Measurements from ENCODE around the gene COL27A1.

Gene COL27A1

GRCh38 chr9:114344188-114344566, 188.8 kb downstream of the COL27A1 start:
- Histone ChIP-seq H3K4me3 (ENCODE audit: low read depth, low read length) (no peak overlapping the region), H3K79me2 (no peaks in the 10 kb centered on the region), H3K36me3 (ENCODE audit: control insufficient read depth, insufficient read depth, low read length) (no peaks in the 10 kb centered on the region), H3K4me1 (no peaks in the 10 kb centered on the region), H2AFZ (no peak overlapping the region), H3K27ac (no peak overlapping the region), H3K27me3 (ENCODE audit: control insufficient read depth, insufficient read depth, low read length) (no peaks in the 10 kb centered on the region), H3K9me3 (ENCODE audit: control insufficient read depth, low read length) (no peaks in the 10 kb centered on the region), H3K4me2 (ENCODE audit: low read length) (no peak overlapping the region), H3K9ac (no peak overlapping the region)
- TF ChIP-seq, protein P1, sequence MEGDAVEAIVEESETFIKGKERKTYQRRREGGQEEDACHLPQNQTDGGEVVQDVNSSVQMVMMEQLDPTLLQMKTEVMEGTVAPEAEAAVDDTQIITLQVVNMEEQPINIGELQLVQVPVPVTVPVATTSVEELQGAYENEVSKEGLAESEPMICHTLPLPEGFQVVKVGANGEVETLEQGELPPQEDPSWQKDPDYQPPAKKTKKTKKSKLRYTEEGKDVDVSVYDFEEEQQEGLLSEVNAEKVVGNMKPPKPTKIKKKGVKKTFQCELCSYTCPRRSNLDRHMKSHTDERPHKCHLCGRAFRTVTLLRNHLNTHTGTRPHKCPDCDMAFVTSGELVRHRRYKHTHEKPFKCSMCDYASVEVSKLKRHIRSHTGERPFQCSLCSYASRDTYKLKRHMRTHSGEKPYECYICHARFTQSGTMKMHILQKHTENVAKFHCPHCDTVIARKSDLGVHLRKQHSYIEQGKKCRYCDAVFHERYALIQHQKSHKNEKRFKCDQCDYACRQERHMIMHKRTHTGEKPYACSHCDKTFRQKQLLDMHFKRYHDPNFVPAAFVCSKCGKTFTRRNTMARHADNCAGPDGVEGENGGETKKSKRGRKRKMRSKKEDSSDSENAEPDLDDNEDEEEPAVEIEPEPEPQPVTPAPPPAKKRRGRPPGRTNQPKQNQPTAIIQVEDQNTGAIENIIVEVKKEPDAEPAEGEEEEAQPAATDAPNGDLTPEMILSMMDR (IDR thresholded peaks at IDR 0.05), result no peak

DNA sequence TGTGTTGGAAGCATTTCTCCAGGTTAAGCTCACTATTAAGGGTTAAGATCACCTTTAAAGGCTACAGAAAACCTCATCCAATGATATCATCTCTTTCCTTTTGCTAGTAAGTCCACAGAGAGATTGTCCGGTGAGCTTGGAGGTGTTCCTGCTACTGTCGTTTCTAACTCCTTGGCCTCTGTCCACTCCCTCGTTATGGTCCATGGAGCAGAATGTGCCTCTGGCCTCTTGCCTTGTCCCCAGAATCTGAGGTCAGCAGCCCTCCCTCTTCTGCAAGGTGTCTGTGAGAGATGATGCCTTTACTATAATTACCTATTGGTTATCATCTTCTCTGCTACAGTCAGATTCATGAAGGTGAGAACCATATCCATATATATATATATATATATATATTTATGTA, 189.4 kb downstream of the COL27A1 start:
- H3K27me3 ChIP-seq (ENCODE audit: control insufficient read depth, insufficient read depth, low read length), result no peaks in the 10 kb centered on the region
- no peak overlapping the region for H3K9ac ChIP-seq
- no peaks in the 10 kb centered on the region for H3K4me1 ChIP-seq
- H3K9me3 ChIP-seq (ENCODE audit: control insufficient read depth, low read length), result no peaks in the 10 kb centered on the region
- H3K4me2 ChIP-seq (ENCODE audit: low read length), result no peak overlapping the region
- H3K4me3 ChIP-seq (ENCODE audit: low read depth, low read length), result no peak overlapping the region
- TF ChIP-seq, protein P1 (IDR thresholded peaks at IDR 0.05), result no peak
- no peak overlapping the region for H3K27ac ChIP-seq
- H3K36me3 ChIP-seq (ENCODE audit: control insufficient read depth, insufficient read depth, low read length), result no peaks in the 10 kb centered on the region
- no peak overlapping the region for H2AFZ ChIP-seq
- H3K79me2 ChIP-seq, result no peaks in the 10 kb centered on the region

DNA sequence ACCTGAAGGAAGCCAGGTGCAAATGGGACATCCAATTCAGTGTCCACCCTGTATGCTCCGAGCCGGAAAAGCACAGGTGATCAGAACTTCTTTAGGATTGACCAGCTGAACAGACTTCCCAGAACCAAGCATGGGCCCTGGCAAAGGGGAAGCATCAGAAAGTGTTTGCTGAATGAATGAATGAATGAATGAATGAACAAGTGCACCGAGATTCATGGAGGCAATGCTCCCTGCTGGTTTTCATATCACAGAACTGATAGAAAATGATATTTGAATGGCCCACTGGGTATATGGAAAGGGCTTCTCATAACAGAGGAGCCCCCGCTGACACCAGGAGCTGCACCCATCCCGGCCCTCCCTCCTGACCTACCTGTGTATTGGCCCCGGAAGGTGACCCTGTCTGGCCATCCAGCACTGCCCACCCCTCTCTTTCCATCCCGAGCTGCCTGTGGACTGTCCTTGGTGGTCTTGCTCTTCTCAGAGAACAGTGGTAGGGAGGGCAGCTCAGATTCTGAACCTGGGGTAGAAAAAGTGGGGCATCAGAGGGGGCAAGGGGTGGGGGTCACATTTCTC, 190.2 kb downstream of the COL27A1 start:
- Histone ChIP-seq H3K9ac (no peak overlapping the region), H3K4me1 (no peaks in the 10 kb centered on the region), H3K27ac (no peak overlapping the region), H2AFZ (no peak overlapping the region), H3K79me2 (no peaks in the 10 kb centered on the region), H3K4me3 (ENCODE audit: low read depth, low read length) (no peak overlapping the region), H3K9me3 (ENCODE audit: control insufficient read depth, low read length) (no peaks in the 10 kb centered on the region), H3K36me3 (ENCODE audit: control insufficient read depth, insufficient read depth, low read length) (no peaks in the 10 kb centered on the region), H3K4me2 (ENCODE audit: low read length) (no peak overlapping the region), H3K27me3 (ENCODE audit: control insufficient read depth, insufficient read depth, low read length) (no peaks in the 10 kb centered on the region)
- TF ChIP-seq, protein P1 (IDR thresholded peaks at IDR 0.05), result no peak

DNA sequence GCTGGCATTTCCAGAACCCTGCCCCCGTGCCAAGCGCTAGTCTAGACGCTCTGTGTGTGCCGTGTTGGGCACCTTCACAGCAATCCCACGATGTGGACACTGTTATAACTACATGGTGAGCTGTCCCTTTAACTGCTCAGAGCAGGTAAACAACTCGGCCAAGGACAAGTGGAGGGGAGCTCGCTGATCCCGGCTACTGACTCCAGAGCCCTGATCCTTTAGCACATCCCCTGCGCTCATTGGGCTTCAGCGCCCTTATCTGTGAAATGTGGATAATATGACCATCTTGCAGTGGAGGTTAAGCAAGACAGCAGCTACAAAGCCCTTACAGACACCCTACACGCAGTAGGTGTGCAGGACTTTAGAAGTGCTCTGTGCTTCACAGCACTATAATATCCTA, 190.8 kb downstream of the COL27A1 start:
- Histone ChIP-seq H3K27me3 (ENCODE audit: control insufficient read depth, insufficient read depth, low read length) (no peaks in the 10 kb centered on the region), H3K79me2 (no peaks in the 10 kb centered on the region), H3K4me1 (no peaks in the 10 kb centered on the region), H2AFZ (no peak overlapping the region), H3K9me3 (ENCODE audit: control insufficient read depth, low read length) (no peaks in the 10 kb centered on the region), H3K36me3 (ENCODE audit: control insufficient read depth, insufficient read depth, low read length) (no peaks in the 10 kb centered on the region), H3K9ac (no peak overlapping the region), H3K4me2 (ENCODE audit: low read length) (no peak overlapping the region), H3K4me3 (ENCODE audit: low read depth, low read length) (no peak overlapping the region), H3K27ac (no peak overlapping the region)
- TF ChIP-seq, protein P1 (IDR thresholded peaks at IDR 0.05), result no peak

DNA sequence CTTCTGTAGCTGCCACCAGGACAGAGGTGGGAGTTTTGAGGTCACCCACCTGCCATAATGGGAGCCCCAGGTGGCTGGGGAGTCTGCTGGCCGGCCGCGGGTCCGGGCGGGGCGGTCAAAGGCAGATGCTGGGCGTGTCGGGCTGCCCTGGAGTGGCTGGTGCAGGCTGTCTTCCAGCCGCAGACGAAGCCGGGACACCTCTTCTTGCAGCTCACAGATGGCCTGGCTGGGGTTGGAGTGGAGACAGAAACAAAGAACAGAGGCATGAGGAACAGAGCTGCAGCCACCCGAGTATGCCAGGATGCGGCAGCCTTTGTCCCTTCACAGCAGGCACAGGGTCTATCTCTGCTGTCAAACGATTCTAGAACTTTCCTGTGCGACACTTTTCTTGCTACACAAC, 192.3 kb downstream of the COL27A1 start:
- Histone ChIP-seq H3K4me1 (no peaks in the 10 kb centered on the region), H3K36me3 (ENCODE audit: control insufficient read depth, insufficient read depth, low read length) (no peaks in the 10 kb centered on the region), H3K27me3 (ENCODE audit: control insufficient read depth, insufficient read depth, low read length) (no peaks in the 10 kb centered on the region), H3K9me3 (ENCODE audit: control insufficient read depth, low read length) (no peaks in the 10 kb centered on the region), H2AFZ (no peak overlapping the region), H3K4me3 (ENCODE audit: low read depth, low read length) (no peak overlapping the region), H3K27ac (no peak overlapping the region), H3K79me2 (no peaks in the 10 kb centered on the region), H3K4me2 (ENCODE audit: low read length) (no peak overlapping the region), H3K9ac (no peak overlapping the region)
- TF ChIP-seq, protein P1 (IDR thresholded peaks at IDR 0.05), result no peak

Measured in parathyroid adenoma (tissue), 2 donors.